AML-193 (cell line): Measurements from ENCODE around the gene SLC25A23.
"Not testable (repeated sequence)": the region's sequence is repeated elsewhere in the genome, so short reads cannot be mapped to it uniquely, and the experiment has no call there.

Experiments
- DNase-seq, 2 experiments: peaks; one replicate each; lab custom pipeline; 2025; lab: John Stamatoyannopoulos, UW

Gene SLC25A23

GRCh38 chr19:6457958-6458694 is 1.5 kb downstream of the SLC25A23 start:
- no peak for DNase-seq

GRCh38 chr19:6455924-6456323 is 3.7 kb downstream of the SLC25A23 start:
- DNase-seq: no peak

DNA sequence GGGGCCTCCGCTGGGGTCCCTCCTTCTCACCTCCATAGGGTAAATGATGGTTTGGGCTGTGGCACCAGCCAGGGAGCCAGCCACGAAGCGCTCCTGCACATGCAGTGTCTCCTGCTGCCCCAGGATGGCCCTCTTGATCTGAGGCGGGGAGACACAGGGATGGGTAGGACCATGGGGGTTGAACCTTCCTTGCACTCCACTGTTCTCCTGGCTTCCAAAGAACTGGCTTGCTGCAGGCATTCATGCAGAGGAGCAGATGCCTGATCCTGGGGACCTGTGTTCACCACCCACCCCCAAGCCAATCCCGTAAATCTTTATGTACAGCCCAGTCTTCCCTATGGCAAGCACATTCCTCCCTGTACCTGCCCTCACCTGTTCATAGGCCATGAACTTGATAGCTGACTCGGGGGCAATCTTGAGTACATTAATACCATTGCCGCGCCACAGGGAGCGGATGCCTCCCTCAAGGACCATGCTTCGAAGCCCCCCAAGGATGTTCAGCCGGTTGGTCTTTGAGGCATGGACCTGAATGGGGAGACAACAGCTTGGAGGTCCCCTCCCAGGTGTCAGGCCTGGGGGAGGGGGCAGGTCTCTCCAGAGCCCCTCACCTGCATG is 5.5 kb downstream of the SLC25A23 start:
- no peak for DNase-seq

GRCh38 chr19:6452899-6453298 is 6.7 kb downstream of the SLC25A23 start:
- DNase-seq: no peak

GRCh38 chr19:6452223-6452614 is 7.4 kb downstream of the SLC25A23 start:
- DNase-seq: no peak

DNA sequence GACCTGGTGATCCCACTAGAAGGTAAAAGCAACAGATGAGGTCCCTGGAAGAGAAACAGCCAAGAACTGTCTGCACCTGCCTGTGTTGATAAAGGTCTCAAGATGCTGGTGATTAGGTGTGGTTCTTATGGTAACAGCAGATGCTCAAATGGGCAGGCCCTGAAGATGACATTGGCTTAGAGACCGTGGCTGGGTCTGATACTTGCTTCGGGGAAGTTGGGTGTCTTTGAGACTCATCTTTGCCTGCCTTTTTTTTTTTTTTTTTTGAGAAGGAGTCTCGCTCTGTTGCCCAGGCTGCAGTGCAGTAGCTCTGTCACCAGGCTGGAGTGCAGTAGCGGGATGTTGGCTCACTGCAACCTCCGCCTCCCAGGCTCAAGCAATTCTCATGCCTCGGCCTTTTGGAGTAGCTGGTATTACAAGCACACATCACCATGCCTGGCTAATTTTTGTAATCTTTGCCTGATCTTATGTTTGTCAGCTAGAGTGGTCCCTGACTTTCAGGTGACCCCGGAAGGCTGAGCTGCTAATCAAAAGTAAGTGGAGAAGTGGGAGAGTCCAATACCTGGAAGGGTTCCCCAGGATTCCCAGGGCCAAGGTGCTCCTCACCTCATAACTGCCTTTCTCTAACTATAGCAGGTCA is 7.9 kb downstream of the SLC25A23 start:
- DNase-seq: no peak

GRCh38 chr19:6450166-6450565 is 9.4 kb downstream of the SLC25A23 start:
- no peak for DNase-seq

DNA sequence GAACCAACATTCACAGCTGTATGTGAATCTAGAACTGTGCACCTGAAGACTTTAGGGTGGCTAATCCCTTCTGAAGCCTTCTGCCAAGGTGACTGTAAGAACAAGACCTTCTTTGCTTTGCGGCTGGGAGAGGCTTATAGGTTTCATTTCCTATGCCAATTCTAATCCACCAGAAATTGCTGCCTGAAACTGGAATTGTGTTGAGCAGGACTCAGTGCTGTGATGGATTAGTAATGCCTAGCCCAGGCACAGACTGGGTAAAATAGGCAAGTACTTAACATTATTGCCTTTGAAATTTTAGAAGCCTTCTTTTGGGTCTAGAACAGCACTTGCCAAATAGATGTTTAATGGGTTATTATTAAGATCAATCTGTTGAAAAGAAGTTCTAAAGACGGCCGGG is 11.5 kb downstream of the SLC25A23 start:
- no peak for DNase-seq

DNA sequence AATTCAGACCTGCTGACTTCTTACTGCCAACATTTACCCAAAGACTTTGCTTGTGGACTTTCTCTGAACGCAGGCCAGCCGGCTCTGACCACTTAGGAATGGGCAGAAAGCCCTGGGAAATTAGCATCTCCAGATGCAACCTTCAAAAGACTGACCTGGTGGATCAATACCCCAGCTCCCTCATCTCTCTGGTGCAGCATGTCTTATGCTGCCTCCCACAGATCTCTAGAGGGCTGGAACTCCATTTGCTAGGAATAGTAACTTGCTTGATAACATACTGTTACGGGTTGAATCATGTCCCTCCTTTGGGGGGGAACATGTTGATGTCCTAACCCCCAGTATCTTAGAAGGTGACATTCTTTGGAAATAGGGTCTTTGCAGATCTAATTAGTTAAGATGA is 13.1 kb downstream of the SLC25A23 start:
- DNase-seq: no peak

GRCh38 chr19:6443986-6444385 is 15.6 kb downstream of the SLC25A23 start:
- DNase-seq: no peak

DNA sequence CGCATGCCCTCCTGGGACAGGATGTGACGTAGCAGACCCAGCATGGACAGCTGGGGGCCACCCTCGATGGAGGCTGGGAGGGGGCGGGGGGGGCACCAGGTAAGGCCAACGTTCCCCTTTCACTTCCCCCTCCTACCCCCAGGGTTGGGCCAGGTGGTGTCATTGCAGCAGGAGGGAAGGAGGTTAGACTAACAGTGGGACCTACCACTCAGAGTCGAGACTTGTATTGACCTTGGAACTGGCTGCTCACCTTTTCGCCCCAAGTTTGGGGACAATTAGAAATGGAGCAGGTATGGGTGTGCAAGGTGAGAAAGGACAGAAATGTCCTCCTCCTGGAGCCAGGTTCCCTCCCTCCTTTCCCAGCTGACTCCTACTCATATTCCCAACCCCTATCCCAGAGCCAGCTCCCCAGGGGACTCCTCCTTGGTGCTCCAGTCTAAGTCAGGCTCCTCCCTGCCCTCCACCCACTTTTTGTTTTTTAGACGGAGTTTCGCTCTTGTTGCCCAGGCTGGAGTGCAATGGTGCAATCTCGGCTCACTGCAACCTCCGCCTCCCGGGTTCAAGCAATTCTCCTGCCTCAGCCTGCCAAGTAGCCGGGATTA is 17.4 kb downstream of the SLC25A23 start:
- DNase-seq: no peak

- no peak for DNase-seq
Measured at GRCh38 chr19:6440905-6441304, 18.7 kb downstream of the SLC25A23 start.

GRCh38 chr19:6439743-6440142 is 19.8 kb downstream of the SLC25A23 start:
- DNase-seq: no peak

DNA sequence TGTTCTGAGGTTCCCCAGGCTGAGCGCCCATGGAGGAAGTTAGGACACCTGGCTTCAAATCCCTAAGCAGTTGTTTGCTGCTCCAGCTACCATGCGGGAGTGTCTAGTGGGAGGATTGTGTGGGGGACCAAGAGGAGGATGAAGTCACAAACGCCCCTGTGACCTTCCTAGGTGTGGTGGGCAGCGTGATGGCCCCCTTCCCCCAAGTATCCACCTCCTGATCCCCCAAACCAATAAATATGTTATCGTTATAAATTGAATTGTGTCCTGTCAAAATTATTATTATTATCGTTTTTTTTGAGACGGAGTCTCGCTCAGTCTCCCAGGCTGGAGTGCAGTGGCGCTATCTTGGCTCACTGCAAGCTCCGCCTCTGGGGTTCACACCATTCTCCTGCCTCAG is 25.9 kb downstream of the SLC25A23 start, which contains the start of gene SLC25A41:
TSS of gene SLC25A41 (minus strand) at position 101 of the 400 bp plus-strand sequence. CDS start at position 31, 70 bp downstream.
- DNase-seq: no peak

- DNase-seq: no peak
Measured at GRCh38 chr19:6433165-6433564, 26.4 kb downstream of the SLC25A23 start.

DNA sequence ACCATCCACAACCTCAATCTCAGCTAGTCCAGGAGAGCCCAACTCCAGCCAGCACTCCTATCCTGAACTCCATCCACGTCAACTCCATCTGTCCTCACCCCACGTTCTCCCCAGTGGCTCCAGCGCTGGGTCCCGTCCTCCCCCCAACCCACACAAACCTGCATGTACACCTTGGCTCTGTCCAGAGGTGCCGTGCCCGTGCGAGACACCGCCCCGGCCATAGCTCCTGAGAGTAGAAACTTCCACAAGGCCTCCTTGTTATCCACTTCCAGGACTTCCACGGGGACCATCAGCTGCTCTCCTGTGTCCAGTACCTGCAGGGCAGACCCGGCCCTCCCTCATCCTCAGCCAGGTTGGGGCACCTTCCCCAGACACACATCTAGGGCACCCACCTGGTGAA is 27.7 kb downstream of the SLC25A23 start:
- no peak for DNase-seq

DNA sequence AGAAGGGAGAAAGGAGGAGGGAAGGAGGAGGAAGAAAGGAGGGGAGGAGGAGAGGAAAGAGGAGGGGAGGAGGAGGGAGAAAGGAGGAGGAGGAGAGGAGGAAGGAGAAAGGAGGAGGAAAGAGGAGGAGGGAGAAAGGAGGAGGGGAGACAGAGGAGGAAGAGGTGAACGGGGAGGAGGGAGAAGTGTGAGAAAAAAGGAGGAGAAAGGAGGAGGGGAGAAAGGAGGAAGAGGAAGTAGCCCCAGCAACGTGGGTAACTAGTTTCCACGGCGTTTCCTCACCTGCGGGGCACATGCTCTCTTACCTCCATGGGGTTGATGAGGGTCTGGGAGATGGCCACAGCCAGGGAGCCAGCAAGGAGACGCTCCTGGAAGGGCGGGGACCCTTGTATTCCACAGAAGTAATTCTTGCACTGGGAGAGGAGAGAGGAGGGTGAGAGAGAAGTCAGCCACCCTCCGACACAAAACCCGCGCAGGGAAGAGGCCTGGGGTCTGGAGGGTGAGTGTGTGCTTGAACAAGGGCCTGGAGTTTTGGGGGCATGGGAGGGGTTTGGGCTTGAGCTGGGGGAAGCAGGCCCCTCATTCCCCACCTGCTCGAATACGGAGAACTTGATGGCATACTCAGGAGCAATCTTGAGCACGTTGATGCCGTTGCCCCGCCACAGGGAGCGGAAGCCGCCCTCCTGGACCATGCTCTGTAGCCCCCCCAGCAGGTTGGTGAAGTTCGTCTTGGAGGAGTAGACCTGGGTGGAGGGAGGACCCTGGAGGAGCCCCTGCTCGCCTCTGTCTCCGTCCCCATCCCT is 30.0 kb downstream of the SLC25A23 start:
- no peak for DNase-seq

DNA sequence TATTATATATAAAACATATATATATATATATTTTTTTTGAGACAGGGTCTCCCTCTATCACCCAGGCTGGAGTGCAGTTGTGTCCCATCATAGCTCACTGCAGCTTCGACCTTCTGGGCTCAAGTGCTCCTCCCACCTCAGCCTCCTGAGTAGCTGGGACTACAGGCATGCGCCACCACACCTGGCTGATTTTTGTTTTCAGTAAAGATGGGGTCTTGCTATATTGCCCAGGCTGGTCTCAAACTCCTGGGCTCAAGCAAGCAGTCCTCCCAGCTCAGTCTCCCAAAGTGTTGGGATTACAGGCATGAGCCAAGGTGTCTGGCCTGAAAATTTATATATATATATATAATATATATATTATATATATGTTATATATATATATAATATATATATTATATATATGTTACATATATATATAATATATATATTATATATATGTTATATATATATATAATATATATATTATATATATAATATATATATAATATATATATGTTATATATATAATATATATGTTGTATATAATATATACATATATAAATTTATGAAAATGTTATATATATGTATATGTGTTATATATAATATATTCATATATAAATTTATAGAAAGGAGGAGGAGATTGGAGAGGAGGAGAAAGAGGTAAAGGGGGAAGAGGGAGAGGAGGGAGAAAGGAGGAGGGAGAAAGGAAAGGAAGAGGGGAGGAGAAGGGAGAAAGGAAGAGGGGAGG is 30.7 kb downstream of the SLC25A23 start:
- DNase-seq: not testable (repeated sequence)

GRCh38 chr19:6427131-6427530 is 32.5 kb downstream of the SLC25A23 start:
- DNase-seq: no peak

- DNase-seq: peak; percentile 8 to 24
Measured at GRCh38 chr19:6425732-6426620, 33.6 kb downstream of the SLC25A23 start.
